Measurements from ENCODE around the gene MTCL3.

- TF ChIP-seq, protein P1, sequence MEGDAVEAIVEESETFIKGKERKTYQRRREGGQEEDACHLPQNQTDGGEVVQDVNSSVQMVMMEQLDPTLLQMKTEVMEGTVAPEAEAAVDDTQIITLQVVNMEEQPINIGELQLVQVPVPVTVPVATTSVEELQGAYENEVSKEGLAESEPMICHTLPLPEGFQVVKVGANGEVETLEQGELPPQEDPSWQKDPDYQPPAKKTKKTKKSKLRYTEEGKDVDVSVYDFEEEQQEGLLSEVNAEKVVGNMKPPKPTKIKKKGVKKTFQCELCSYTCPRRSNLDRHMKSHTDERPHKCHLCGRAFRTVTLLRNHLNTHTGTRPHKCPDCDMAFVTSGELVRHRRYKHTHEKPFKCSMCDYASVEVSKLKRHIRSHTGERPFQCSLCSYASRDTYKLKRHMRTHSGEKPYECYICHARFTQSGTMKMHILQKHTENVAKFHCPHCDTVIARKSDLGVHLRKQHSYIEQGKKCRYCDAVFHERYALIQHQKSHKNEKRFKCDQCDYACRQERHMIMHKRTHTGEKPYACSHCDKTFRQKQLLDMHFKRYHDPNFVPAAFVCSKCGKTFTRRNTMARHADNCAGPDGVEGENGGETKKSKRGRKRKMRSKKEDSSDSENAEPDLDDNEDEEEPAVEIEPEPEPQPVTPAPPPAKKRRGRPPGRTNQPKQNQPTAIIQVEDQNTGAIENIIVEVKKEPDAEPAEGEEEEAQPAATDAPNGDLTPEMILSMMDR (conservative IDR thresholded peaks at IDR 0.05 in 1 of 2, IDR thresholded peaks at IDR 0.05 in 1 of 2; ENCODE audit: low read depth in 1 of 2, low read length in 2 of 2): no peak
- TF ChIP-seq EZH2 (IDR thresholded peaks at IDR 0.05; ENCODE audit: low read length, missing control alignments): no peak
Observed at GRCh38 chr6:127451388-127451787, 67.7 kb downstream of the MTCL3 start.

All from fibroblast of lung (primary cell).